IPS DF 6.9 (cell line): ENCODE results near the gene KCNH3.

ENCODE experiments used
- DNase-seq: peaks from one replicate; pipeline ENCODE4 v3.0.0-alpha.2; 2013; ENCODE audit warnings: low read depth, low spot score
- H3K27ac ChIP-seq: one replicate; pipeline ENCODE4 v1.5.1; 2013; ENCODE audit warnings: low read length, control low read depth
- H3K27me3 ChIP-seq: 2 replicates; pipeline ENCODE4 v1.6.1; 2013; ENCODE audit warnings: mild to moderate bottlenecking, low read length; ENCODE audit not compliant: control insufficient read depth, insufficient read depth
- H3K36me3 ChIP-seq: 2 replicates; pipeline ENCODE4 v1.6.1; 2013; ENCODE audit warnings: low read length; ENCODE audit not compliant: control insufficient read depth, insufficient read depth
- H3K4me1 ChIP-seq: 2 replicates; pipeline ENCODE4 v1.6.1; 2013; ENCODE audit warnings: low read length; ENCODE audit not compliant: control insufficient read depth, insufficient read depth
- H3K4me3 ChIP-seq: 2 replicates; pipeline ENCODE4 v1.5.1; 2013; ENCODE audit warnings: mild to moderate bottlenecking, low read length
- H3K9me3 ChIP-seq: 2 replicates; pipeline ENCODE4 v1.6.1; 2013; ENCODE audit warnings: low read length, inconsistent platforms; ENCODE audit not compliant: control insufficient read depth, insufficient read depth
- WGBS: extraction: QIAGEN DNeasy Blood & Tissue Kit; methylation state at CpG from one replicate; pipeline ENCODE4 v1.1.7; 2013; ENCODE audit warnings: mixed read lengths, missing lambda C conversion rate; ENCODE audit not compliant: insufficient read length, insufficient coverage; 5-methylcytosine and 5-hydroxymethylcytosine counted together

Gene KCNH3

DNA sequence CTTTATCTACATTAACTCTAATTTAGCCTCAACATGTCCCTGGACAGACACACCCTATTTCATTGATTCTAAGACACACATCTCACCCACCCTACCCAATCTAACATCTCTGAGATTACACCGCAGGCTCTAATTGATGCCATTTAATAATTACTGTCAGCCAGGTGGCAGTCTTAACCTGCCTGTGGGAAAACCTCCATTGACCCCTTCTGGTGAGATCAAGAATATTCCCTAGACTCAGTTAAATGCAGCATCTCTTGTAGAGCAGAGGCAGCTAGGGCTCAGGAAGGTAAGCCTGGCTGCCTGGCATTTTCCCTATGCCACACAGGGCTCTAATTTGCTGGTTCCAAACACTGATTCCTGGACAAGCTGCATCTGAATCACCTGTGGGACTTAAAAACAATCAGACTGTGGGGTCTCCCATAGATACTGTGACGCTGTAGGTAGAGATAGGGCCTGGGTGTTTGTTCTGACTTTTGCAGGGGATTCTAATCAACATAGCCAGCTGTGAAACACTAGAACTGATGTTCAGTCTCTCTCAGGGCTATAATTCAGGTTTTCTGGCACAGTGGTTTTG is 14.8 kb downstream of the KCNH3 start:
- no CpG with 5 or more reads among the region's 2 CpGs for WGBS
- no peak for DNase-seq
- Histone ChIP-seq H3K36me3 (peaks cover 9% of the 10 kb centered on the region), H3K27me3 (peaks cover 8% of the 10 kb centered on the region; the same call in 1 of the 2 replicates), H3K27ac (no peak overlapping the region), H3K4me3 (no peak overlapping the region), H3K4me1 (peaks cover 4% of the 10 kb centered on the region; the same call in 1 of the 2 replicates), H3K9me3 (no peaks in the 10 kb centered on the region)

DNA sequence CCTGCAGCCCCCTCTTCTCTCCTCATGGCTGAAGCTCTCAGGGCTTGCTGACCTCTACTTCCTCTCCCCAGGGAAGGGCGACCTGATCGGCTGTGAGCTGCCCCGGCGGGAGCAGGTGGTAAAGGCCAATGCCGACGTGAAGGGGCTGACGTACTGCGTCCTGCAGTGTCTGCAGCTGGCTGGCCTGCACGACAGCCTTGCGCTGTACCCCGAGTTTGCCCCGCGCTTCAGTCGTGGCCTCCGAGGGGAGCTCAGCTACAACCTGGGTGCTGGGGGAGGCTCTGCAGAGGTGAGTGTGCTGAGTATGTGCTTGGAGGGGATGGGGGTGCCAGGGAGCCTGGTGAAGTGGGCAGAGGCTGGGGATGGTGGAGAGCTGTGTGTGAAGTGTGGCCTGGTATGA is 15.4 kb downstream of the KCNH3 start:
- DNase-seq: no peak
- peaks cover 16% of the 10 kb centered on the region for H3K36me3 ChIP-seq
- no peak overlapping the region for H3K27ac ChIP-seq
- no peak overlapping the region for H3K4me3 ChIP-seq
- WGBS: no CpG with 5 or more reads among the region's 15 CpGs
- H3K27me3 ChIP-seq: peaks cover 4% of the 10 kb centered on the region; the same call in 1 of the 2 replicates
- peaks cover 2% of the 10 kb centered on the region; the same call in 1 of the 2 replicates for H3K4me1 ChIP-seq
- no peaks in the 10 kb centered on the region for H3K9me3 ChIP-seq

DNA sequence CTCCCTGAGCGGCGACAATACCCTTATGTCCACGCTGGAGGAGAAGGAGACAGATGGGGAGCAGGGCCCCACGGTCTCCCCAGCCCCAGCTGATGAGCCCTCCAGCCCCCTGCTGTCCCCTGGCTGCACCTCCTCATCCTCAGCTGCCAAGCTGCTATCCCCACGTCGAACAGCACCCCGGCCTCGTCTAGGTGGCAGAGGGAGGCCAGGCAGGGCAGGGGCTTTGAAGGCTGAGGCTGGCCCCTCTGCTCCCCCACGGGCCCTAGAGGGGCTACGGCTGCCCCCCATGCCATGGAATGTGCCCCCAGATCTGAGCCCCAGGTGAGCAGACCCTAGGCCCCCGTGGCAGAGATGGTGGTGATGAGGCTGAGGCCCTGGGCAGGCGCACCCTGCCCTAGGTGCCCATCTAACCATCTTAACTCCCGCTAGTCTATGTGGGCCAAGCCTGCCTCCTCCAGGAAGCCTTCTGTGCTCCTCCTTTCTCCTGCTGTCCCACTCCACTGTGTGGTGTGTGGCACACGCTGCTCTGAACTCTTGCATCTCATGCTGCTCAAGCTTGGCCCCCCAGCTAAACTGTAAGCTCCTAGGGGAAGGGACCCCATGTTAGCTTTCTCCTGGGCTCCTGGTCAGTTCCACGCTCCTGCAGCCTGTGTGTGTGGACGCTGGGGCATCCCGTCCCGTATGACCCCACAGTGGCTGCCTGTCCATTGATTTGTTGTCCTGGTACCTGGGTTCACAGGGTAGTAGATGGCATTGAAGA is 17.0 kb downstream of the KCNH3 start:
- Histone ChIP-seq H3K36me3 (peaks cover 28% of the 10 kb centered on the region), H3K9me3 (no peaks in the 10 kb centered on the region), H3K4me1 (no peaks in the 10 kb centered on the region), H3K27ac (no peak overlapping the region), H3K27me3 (no peaks in the 10 kb centered on the region), H3K4me3 (no peak overlapping the region)
- WGBS: no CpG with 5 or more reads among the region's 18 CpGs
- DNase-seq: no peak

DNA sequence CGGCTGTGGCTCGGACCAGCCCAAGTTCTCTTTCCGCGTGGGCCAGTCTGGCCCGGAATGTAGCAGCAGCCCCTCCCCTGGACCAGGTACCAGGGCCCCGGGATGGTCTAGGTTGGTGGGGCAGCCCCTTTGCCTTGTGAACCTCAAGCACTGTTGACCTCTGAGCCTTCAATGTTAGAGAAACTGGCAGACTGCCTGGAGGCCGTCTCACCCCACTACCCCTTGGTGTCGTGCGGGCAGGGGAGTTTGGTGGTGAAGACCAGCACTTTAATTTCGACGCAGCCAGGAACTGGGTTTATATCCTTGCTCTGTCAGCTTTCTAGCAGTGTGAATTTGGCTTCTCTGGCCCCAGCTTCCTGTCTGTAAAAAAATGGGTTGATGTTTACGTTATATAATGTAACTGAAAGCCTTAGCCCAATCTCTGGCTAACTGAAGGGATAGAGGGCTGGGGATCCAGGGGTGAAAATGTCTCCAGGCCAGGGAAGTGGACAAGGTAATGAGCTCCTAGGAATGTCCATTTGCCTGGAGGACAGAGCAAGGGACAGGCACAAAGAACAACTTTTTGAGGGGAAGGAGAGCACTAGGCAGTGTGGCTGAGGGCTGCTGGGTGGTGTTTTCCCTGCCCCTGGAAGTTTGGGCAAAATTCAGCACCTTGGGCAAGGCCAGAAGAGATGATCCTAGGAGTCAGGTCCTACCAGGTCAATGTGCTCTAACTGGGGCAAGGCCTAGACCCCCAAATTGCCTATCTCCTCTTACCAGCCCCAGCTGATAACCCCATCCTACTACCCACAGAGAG is 17.8 kb downstream of the KCNH3 start:
- H3K4me1 ChIP-seq: no peaks in the 10 kb centered on the region
- H3K4me3 ChIP-seq: no peak overlapping the region
- H3K36me3 ChIP-seq: peaks cover 28% of the 10 kb centered on the region
- no peaks in the 10 kb centered on the region for H3K27me3 ChIP-seq
- WGBS: no CpG with 5 or more reads among the region's 12 CpGs
- no peak for DNase-seq
- no peak overlapping the region for H3K27ac ChIP-seq
- H3K9me3 ChIP-seq: no peaks in the 10 kb centered on the region

DNA sequence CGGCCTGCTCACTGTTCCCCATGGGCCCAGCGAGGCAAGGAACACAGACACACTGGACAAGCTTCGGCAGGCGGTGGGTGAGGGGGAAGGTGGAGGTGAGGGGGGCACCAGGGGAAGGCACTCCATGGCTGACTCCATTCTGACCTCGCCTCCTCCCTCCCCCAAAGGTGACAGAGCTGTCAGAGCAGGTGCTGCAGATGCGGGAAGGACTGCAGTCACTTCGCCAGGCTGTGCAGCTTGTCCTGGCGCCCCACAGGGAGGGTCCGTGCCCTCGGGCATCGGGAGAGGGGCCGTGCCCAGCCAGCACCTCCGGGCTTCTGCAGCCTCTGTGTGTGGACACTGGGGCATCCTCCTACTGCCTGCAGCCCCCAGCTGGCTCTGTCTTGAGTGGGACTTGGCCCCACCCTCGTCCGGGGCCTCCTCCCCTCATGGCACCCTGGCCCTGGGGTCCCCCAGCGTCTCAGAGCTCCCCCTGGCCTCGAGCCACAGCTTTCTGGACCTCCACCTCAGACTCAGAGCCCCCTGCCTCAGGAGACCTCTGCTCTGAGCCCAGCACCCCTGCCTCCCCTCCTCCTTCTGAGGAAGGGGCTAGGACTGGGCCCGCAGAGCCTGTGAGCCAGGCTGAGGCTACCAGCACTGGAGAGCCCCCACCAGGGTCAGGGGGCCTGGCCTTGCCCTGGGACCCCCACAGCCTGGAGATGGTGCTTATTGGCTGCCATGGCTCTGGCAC is 18.5 kb downstream of the KCNH3 start:
- no peaks in the 10 kb centered on the region for H3K4me1 ChIP-seq
- no peaks in the 10 kb centered on the region for H3K9me3 ChIP-seq
- no peak for DNase-seq
- no CpG with 5 or more reads among the region's 18 CpGs for WGBS
- H3K27me3 ChIP-seq: no peaks in the 10 kb centered on the region
- H3K27ac ChIP-seq: no peak overlapping the region
- H3K4me3 ChIP-seq: no peak overlapping the region
- H3K36me3 ChIP-seq: peaks cover 28% of the 10 kb centered on the region

DNA sequence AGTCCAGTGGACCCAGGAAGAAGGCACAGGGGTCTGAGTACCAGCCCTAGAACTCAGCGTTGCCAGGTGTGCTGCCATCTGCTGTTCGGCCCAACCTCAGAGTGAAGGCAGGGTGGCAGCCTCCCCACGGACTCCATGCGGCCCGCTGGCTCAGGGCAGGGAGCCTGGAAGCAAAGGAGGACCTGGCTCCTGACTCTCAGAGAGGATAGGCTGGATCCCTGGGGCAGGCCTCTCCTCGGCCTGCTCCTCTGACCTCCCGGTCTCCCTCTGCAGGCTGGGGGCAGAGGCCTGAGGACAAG is 19.0 kb downstream of the KCNH3 start:
- WGBS: no CpG with 5 or more reads among the region's 7 CpGs
- H3K9me3 ChIP-seq: no peaks in the 10 kb centered on the region
- H3K27me3 ChIP-seq: no peaks in the 10 kb centered on the region
- no peak overlapping the region for H3K4me3 ChIP-seq
- H3K27ac ChIP-seq: no peak overlapping the region
- no peak for DNase-seq
- peaks cover 31% of the 10 kb centered on the region for H3K36me3 ChIP-seq
- no peaks in the 10 kb centered on the region for H3K4me1 ChIP-seq

DNA sequence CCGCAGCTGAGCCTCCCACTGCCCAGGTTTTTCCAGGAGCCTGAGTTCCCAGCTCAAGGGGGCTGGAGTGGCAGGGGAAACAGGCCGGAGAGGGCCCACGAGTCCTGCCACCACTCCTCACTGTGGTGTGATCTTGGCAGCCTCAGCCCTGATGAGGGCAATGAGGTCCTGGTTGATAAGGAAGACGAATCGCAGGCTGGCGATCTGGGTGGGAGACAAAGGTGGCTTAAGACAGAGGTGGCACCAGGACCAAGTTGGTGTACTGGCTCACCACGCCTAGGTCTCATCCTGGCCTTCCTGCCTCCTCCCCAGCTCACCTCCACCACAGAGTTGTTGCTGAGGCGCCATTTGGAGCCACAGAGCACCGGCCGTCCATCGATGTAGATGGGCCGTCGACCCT is 19.7 kb downstream of the KCNH3 start:
- WGBS: no CpG with 5 or more reads among the region's 13 CpGs
- H3K36me3 ChIP-seq: peaks cover 37% of the 10 kb centered on the region
- no peak overlapping the region for H3K27ac ChIP-seq
- no peaks in the 10 kb centered on the region for H3K4me1 ChIP-seq
- no peaks in the 10 kb centered on the region for H3K9me3 ChIP-seq
- no peaks in the 10 kb centered on the region for H3K27me3 ChIP-seq
- no peak overlapping the region for H3K4me3 ChIP-seq
- DNase-seq: no peak

DNA sequence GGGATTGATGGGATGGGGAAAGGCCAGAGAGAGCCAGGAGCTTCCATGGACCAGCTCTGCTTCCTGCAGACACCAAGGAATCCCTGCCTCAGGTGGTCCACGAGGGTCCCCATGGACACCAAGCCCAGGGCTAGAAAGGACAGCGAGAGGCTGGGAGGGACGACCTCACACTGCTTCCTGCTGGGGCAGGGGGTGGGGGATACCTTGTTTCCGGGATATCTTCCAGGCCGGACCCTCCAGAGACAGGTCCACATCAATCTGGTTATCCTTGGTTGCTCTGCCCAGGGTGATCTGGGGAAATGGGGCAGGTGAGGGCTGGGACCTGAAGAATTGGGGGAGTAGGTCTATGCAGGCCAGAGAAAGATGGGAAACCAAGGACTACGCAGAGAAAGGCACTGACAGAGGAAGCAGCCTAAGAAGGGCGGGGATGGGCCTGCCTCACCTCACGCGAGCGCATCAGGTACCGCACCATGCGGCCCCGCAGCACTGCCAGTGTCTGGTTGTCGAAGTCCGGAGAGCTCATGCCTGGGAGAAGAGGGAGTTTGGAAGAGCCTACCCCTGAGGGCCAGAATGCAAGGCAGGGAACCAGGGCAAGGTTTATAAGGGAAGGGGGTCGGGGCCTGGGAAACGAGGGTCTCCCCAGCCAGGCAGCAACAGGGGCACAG is 20.3 kb downstream of the KCNH3 start:
- peaks cover 42% of the 10 kb centered on the region for H3K36me3 ChIP-seq
- no CpG with 5 or more reads among the region's 17 CpGs for WGBS

DNA sequence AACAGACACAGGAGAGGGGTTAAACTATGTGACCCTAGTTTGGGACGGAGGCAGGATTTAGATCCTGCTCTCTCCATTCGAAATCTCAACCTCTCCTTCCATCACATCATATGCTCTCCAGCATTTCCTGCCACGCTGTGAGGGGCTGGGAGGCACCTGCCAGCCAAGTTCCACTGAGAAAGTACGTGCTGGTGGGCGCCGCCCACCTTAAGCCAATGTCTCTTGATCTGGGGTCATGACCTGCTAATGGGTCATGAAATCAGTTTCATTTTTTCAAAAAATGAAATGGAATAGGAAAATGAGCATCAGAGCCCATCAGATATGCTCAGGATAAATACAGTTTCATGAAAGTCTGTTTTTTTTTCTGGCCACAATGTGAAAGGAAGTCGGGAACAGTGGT is 21.9 kb downstream of the KCNH3 start:
- no peak overlapping the region for H3K4me3 ChIP-seq
- H3K4me1 ChIP-seq: no peaks in the 10 kb centered on the region
- DNase-seq: no peak
- H3K36me3 ChIP-seq: peaks cover 52% of the 10 kb centered on the region
- no CpG with 5 or more reads among the region's 7 CpGs for WGBS
- H3K27me3 ChIP-seq: no peaks in the 10 kb centered on the region
- no peak overlapping the region for H3K27ac ChIP-seq
- no peaks in the 10 kb centered on the region for H3K9me3 ChIP-seq

More for the DNA sequence above, 20.3 kb downstream of the KCNH3 start:
- Histone ChIP-seq H3K4me1 (no peaks in the 10 kb centered on the region), H3K4me3 (no peak overlapping the region), H3K9me3 (no peaks in the 10 kb centered on the region), H3K27me3 (no peaks in the 10 kb centered on the region), H3K27ac (no peak overlapping the region)
- DNase-seq: no peak

DNA sequence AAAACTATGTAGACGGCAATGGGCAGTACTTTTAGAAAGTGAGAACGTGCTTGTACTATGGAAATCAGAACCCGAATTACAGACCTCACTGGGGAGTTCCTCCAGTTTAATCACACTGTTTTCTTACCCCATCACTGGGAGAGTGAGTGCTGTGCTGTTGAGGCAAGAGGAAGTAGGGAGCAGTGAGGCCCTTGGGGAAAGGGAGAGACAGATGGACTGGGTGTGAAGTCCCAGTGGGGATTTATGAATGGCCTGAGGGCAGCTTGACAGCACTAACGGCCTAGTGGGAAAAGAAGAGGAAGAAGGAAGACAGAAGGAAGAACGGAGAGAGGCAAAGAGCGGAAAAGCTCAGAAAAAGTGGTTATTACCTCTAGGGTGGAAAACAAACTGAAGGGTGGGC is 23.4 kb downstream of the KCNH3 start:
- Histone ChIP-seq H3K36me3 (peaks cover 49% of the 10 kb centered on the region), H3K27ac (no peak overlapping the region), H3K4me3 (no peak overlapping the region), H3K27me3 (no peaks in the 10 kb centered on the region), H3K4me1 (no peaks in the 10 kb centered on the region), H3K9me3 (no peaks in the 10 kb centered on the region)
- no CpG with 5 or more reads among the region's 6 CpGs for WGBS
- no peak for DNase-seq
